SK-N-SH treated with all-trans-retinoic acid at 6 μM for 48 hours (cell line): ENCODE results near the gene SMO.

Experiments
- ZFP30 ChIP-seq: fragments of 450-650 bp; formaldehyde crosslinking; IDR thresholded peaks from 2 replicates; pipeline ENCODE4 v1.5.0; 2022; ENCODE audit warnings: mild to moderate bottlenecking, moderate library complexity
- ZNF565 ChIP-seq: fragments of 450-650 bp; formaldehyde crosslinking; conservative IDR thresholded peaks from 2 replicates; pipeline ENCODE4 v1.5.0; 2020; ENCODE audit warnings: low read depth, mild to moderate bottlenecking, moderate library complexity
- TF ChIP-seq, protein P1 (sequence below): fragments of 250-450 bp; sonication (Bioruptor Pico); IDR thresholded peaks from 2 replicates; pipeline ENCODE4 v1.8.0; 2020; ENCODE audit warnings: mild to moderate bottlenecking, moderate library complexity, borderline replicate concordance

DNA sequence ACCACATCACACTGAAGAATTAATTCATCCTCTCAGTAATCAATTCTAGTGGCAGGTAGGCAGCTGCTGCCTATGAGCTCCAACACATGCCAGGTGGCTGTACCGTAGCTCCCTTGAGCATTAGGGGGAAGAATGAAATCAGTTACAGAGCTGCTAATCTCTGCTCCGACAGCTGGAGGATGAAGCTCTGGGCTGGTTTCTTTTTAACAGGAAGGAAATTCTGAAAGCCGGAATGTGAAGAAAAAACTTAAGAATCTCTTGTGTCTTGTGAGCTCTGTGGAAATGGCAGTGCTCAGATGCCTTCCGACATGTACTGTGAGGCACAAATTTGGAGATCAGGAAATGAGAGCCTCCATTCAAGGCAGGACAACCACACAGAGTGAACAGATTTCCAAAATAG lies 33.6 kb downstream of the SMO start:
- TF ChIP-seq, protein P1, sequence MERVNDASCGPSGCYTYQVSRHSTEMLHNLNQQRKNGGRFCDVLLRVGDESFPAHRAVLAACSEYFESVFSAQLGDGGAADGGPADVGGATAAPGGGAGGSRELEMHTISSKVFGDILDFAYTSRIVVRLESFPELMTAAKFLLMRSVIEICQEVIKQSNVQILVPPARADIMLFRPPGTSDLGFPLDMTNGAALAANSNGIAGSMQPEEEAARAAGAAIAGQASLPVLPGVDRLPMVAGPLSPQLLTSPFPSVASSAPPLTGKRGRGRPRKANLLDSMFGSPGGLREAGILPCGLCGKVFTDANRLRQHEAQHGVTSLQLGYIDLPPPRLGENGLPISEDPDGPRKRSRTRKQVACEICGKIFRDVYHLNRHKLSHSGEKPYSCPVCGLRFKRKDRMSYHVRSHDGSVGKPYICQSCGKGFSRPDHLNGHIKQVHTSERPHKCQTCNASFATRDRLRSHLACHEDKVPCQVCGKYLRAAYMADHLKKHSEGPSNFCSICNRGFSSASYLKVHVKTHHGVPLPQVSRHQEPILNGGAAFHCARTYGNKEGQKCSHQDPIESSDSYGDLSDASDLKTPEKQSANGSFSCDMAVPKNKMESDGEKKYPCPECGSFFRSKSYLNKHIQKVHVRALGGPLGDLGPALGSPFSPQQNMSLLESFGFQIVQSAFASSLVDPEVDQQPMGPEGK (CRISPR knock-in tag) = no peak
- TF ChIP-seq ZFP30 (CRISPR knock-in tag) (no peak), ZNF565 (no peak)
